HL-60 (cell line): ENCODE measurements around the gene ATP2B2.

ENCODE experiments used
- GABPA ChIP-seq: IDR thresholded peaks from 2 replicates; pipeline ENCODE4 v1.6.1; 2012; ENCODE audit warnings: low read depth
- POLR2AphosphoS5 ChIP-seq: IDR thresholded peaks from 2 replicates; pipeline ENCODE4 v1.6.1; 2012; ENCODE audit warnings: low read depth
- TF ChIP-seq, protein P1 (sequence below): IDR thresholded peaks from one replicate; pipeline ENCODE4 v1.5.1; 2011; ENCODE audit warnings: low read length, control low read depth, inconsistent platforms; ENCODE audit not compliant: insufficient read depth
- TF ChIP-seq, protein P2 (sequence below): IDR thresholded peaks from 2 replicates; pipeline ENCODE4 v1.6.1; 2012; ENCODE audit warnings: low read depth; ENCODE audit not compliant: insufficient replicate concordance

DNA sequence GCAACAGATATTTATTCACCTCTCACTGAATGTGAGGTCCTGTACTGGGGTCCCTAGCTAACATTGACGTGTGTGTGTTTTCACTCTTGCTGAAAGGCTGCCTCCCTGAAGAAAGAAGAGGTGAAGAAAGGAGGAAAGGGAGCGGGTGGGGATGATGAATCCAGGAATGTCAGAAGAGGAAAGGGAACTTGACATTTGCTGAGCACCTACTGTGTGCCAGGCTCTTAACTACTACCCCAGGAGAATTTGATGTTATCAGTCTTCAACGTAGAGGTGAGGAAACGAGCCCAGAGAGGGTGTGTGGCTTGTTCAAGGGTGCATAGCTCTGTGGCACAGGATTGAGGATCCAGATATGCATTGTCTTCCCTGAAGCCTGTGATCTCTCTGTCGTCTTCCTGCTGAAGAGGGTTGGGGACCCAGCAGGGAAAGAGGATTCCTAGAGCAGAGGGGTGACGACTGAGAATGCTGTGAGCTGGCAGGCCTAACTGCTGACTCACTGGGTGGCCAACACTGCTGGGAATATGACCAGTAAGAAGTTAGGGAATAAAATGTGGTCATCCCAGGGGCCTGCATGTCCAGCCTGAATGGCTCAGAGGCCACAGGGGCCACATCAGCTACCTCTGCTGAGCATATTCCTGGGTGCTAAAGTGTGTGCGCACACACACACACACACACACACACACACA, 6.6 kb upstream of the ATP2B2 start:
- TF ChIP-seq, protein P1, sequence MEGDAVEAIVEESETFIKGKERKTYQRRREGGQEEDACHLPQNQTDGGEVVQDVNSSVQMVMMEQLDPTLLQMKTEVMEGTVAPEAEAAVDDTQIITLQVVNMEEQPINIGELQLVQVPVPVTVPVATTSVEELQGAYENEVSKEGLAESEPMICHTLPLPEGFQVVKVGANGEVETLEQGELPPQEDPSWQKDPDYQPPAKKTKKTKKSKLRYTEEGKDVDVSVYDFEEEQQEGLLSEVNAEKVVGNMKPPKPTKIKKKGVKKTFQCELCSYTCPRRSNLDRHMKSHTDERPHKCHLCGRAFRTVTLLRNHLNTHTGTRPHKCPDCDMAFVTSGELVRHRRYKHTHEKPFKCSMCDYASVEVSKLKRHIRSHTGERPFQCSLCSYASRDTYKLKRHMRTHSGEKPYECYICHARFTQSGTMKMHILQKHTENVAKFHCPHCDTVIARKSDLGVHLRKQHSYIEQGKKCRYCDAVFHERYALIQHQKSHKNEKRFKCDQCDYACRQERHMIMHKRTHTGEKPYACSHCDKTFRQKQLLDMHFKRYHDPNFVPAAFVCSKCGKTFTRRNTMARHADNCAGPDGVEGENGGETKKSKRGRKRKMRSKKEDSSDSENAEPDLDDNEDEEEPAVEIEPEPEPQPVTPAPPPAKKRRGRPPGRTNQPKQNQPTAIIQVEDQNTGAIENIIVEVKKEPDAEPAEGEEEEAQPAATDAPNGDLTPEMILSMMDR = no peak
- TF ChIP-seq, protein P2, sequence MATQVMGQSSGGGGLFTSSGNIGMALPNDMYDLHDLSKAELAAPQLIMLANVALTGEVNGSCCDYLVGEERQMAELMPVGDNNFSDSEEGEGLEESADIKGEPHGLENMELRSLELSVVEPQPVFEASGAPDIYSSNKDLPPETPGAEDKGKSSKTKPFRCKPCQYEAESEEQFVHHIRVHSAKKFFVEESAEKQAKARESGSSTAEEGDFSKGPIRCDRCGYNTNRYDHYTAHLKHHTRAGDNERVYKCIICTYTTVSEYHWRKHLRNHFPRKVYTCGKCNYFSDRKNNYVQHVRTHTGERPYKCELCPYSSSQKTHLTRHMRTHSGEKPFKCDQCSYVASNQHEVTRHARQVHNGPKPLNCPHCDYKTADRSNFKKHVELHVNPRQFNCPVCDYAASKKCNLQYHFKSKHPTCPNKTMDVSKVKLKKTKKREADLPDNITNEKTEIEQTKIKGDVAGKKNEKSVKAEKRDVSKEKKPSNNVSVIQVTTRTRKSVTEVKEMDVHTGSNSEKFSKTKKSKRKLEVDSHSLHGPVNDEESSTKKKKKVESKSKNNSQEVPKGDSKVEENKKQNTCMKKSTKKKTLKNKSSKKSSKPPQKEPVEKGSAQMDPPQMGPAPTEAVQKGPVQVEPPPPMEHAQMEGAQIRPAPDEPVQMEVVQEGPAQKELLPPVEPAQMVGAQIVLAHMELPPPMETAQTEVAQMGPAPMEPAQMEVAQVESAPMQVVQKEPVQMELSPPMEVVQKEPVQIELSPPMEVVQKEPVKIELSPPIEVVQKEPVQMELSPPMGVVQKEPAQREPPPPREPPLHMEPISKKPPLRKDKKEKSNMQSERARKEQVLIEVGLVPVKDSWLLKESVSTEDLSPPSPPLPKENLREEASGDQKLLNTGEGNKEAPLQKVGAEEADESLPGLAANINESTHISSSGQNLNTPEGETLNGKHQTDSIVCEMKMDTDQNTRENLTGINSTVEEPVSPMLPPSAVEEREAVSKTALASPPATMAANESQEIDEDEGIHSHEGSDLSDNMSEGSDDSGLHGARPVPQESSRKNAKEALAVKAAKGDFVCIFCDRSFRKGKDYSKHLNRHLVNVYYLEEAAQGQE = no peak
- no peak for TF ChIP-seq POLR2AphosphoS5
- no peak for TF ChIP-seq GABPA
